GM18526 (cell line): ENCODE measurements around the gene OOSP3.

Source experiments
- POLR2A ChIP-seq: IDR thresholded peaks from 3 replicates; pipeline ENCODE4 v1.6.1; 2011; ENCODE audit not compliant: insufficient read length; ENCODE audit errors: extremely low read depth

Gene OOSP3, protein sequence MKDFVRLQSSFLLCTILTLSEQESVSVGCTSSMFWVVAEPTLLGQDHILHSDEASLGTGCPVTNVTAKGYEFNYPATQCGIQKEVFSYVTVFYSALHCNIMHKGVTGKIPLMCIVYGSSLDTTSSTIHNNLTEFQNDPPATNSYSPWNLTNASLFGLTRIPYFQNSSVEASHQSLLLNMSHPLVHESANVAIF

DNA sequence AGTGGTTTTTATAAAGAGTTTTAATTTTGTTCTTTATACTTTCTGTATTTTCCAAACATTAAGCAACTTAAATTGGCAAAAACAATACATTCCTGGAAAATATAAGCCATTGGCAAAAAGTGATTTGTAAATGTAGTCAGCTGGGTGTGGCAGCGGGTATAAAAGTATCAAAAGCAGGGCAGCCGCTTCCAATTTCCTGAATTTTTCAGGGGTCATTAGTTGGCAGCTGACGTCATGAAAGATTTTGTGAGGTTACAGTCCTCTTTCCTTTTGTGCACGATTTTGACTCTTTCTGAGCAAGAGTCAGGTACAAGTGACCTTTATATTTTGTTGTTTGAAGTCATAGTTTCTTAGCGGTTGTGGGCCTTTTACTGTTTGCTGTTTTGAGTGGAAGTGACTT, at the start of gene OOSP3:
Gene OOSP3 (plus strand): TSS at position 208 of the 400 bp plus-strand sequence. CDS start 27 bp downstream, at position 235.
- no peak for TF ChIP-seq POLR2A

DNA sequence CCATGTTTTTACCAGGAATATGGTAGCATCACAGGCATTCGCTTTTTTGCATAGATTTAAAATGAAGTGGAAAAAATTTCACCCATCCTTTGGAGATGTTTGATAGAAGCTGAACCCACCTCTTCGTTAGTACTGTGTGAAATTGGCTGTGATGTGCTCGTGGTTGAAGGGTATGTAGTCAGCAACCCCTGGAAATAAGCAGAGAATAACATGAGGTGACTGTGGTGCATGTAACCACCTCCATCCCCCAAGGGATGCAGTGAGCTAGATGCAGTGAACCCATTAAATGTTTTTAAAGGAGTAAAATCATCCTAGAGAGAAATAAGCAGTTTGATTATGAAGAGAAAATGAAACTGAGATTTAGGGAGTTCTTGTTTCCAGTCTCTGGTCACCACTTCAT, 49.2 kb upstream of the OOSP3 start:
- TF ChIP-seq POLR2A = no peak

DNA sequence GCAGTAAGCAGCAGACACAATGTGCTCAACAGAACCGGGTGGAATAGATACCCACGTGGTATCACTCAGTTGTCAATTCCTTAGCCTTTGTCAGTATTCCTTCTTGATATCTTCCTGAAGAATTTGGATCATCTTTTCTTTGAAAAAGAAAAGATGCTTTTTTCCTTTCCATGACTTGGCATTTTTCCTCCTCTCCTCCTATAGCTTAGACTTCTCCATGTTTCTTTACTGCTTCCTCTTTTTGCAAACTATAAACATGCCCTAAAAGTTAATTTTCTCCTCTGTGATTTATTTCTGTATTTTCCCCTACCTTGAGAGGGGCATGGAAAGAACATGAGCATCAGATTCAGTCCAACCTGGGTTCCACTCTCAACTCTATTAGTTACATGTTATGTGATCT, 45.0 kb upstream of the OOSP3 start:
- no peak for TF ChIP-seq POLR2A

DNA sequence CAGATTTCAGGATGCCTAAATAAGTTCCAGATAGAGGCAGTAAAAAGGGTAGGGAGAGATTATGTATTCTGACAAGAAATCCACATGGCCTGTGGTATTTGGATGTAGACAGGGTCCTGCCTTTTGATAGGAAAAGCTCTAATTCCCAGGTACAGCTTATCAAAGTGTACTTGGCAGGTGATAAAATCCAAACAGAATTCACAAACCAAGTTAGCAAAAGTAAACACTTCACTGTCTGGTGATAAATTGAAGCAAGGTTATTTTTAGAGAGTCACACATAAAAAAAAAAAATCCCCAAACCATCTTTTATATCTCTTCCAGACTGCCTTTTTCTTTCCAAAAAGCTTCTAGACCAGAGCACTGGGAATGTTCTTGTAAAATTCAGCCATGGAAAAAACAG, 39.0 kb upstream of the OOSP3 start:
- TF ChIP-seq POLR2A = no peak

DNA sequence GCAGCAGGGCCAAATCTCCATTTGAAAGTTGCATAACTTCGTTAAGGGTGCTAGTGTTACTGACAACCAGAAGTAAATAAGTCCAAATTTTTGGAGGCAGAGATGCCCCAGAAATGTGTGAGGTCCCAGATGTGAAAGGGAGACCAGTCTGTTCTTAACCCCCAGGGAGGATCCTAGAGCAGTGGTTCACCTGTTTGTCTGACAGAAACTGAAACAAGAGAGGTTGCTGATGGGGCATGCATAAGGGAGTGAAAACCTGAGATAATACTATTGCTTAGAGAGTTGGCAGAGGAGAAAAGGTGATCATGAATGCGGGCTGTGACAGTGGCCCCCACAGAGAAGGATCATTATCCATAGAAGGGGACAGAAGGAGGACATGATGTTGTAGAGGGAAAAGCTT, 37.1 kb upstream of the OOSP3 start:
- TF ChIP-seq POLR2A = no peak

DNA sequence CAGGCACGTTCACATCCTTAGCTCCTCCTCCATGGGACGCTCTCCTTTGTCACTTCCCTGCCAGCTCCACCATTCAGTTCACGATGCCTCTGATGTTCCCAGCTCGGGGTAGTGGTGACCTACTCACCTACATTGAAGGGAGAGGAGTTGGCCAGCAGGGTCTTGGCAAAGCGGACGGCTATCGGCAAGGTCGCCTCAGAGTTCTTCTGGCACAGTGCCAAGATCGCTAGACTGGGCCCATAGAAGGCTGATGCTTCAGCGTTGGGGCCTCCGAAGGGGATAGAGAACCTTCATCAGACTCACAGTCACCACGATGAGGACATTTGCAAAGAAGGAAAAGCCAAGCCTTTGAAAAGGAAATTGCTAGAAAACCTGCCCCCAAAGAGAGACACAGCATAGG, 36.3 kb upstream of the OOSP3 start:
- no peak for TF ChIP-seq POLR2A

DNA sequence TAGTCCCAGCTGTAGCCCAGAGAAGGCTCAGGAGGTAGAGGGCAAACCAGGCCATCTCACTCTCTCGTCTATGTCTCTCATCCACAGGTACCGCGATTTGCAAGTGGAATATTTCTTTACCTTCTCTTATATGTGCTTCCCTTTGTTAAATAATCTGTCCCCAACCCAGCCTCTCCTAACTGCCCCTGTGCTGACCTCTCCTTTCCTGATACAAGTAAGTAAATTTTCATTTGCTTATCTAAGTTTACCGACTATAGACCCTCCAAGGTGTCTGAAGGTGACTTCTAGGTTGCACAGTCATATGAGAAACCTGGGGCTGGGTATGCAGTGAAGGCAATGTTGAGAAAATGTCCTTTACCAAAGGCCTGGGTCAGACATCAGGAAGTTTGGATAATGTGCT, 33.2 kb upstream of the OOSP3 start, which contains the start of gene CBLIF:
Gene CBLIF (minus strand): TSS at position 101 of the 400 bp plus-strand sequence. CDS start 46 bp downstream, at position 55.
- no peak for TF ChIP-seq POLR2A

DNA sequence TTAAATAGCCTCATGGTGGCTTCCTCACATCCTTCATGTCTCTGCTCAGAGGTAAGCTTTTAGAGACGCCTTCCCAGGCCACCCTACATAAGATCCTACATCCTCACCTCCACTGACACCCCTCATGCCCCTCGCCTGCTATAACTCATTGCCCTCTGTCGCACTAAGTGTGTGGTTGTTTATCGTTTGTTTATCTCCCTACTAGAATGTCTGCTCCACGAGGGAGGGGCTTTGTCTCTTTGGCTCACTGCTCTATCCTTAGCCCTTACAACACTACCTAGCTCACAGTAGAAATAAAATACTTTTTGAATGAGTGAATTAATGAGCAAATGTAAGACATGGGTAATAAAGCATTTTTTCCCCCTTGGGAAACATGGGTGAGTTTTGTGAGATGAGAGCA, 32.0 kb upstream of the OOSP3 start:
- no peak for TF ChIP-seq POLR2A

DNA sequence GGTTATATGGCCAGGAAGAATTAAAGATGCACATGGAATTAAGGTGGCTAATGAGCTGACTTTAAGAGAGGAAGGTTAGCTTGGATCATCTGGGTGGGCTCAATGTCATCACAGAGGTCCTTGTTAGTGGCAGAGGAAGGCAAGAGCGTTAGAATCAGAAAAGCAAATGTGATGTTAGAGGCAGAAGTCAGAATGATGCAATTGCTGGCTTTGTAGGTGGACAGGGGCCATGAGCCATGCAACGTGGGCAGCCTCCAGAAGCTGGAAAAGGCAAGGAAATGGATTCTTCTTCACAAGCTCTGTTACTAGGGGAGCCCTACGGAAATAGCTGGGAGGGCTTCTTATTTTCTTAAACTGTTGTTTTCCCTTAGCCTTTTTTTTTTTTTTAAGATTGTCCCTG, 31.0 kb upstream of the OOSP3 start:
- no peak for TF ChIP-seq POLR2A

DNA sequence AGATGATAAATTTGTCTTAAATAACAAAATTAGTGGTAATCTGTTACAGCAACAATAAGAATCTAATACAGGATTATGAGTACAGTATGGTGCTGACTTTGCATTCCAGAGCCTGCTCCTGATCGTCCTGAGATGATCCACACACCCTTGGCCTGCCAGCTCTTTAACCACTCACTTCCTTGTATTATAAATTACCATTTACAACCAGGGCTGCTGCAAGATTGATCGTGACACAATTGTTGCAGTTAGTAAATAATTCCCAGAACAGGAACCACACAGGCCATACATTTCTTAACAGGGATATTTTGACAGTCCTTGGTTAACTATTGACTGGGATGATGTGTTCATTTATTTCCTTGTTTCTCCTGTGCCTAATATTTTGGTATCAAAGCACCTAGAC, 29.5 kb upstream of the OOSP3 start:
- TF ChIP-seq POLR2A = no peak

DNA sequence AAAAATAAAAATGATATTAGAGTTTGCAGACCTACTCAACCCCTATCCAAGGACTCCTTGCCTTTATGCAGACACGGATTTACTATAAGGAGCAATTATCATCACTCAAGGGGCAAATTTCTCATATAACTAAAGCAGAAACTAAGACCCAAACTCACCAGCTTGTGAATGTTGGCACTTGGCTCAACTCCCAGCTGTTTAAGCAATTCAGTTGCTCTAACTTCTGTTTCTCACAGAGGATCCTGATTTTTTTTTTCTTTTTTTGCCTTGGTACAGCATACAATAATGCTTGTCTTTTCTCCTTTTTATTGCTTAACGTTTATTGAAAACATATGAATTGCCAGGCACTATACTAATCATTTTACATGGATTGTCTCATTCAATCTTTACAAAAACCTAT, 23.7 kb upstream of the OOSP3 start:
- TF ChIP-seq POLR2A = no peak

DNA sequence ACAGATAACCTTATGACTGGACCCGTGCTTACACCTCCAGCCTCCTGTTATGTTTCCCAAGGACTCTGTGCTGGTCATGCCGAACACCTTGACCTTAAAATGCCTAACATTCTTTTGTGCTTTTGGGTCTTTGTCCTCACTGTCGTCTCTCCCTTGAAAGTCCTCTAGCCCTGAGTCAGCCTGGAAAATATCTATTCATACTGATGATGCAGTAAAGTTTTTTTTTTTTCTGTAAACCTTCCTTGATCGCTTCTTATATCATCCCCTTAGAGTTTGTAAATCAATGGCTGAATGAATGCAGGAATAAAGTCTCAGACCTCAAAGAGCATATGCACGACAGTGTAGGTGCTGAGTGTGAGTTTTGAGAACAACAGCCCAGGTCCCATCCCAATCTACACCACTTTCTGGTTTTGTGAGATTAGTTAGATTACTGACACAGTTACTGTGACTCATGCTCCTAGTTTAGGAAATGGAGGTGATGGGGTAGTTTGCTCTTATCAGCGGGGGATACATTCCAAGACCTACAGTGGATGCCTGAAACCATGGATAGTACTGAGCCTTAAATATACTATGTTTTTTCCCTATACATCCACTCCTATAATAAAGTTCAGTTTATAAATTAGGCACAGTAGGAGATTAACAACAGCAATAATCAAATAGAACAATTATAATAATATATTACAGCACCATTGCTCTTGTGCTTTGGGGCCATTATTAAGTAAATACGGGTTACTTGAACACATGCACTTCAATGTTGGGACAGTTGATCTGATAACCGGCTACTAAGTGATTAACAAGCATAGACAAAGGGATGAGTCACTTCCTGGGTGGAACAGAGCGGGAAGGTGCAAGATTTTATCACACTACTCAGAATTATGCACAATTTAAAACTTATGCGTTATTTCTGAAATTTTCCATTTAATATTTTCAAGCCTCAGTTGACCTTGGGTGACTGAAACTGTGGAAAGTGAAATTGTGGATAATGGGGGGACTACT, 20.8 kb upstream of the OOSP3 start:
- no peak for TF ChIP-seq POLR2A

DNA sequence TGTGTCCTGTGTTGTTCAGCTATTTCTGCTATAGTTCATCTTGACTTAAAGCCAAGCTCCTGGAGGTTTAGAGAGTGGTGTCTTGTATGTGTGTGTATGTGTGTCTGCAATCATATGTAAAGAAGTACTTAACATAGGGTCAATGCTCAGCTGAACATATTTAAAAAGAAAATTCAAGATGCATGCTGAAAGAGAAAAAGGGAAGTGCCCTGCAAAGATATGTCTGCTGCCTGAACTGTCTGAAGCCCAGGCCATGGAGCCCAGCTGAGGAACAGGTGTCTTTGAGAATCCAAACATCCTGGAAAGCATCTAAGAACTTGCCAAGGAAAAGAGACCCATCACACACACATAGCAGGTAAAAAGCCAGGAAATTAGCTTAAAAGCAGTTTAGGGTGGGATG, 18.9 kb upstream of the OOSP3 start:
- no peak for TF ChIP-seq POLR2A

DNA sequence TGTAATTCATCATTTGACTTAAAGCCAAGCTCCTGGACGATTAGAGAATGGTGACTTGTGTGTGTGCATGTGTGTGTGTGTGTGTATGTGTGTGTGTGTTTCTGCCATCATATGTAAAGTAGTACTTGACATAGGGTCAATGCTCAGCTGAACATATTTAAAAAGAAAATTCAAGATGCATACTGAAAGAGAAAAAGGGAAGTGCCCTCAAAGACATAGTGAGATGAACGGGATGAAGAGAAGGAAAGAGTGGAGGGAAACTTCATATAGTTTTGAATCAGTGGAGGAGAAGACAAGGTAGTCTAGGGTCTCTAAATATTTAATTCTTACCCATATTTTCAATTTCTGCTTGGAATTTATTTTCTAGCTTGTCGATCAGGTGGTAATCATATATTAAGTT, 16.3 kb upstream of the OOSP3 start:
- TF ChIP-seq POLR2A = no peak

DNA sequence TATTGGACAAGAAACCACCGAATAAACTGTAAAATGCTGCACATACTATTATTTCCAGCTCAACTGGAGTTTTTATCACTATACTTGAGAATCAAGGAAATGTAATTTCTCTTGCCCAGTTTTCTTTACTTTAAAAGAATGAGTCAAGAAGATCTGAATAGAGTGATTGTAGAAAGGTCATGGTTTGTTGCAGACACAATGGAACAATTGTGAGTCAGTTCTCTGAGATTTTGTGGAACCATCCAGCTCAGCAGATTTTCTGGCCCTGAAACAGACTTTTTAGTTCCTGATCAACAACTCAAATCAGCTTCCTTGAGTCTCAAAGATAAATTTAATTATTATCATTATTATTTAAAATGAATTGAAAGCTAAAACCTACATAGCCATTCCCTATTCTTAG, 13.6 kb upstream of the OOSP3 start:
- no peak for TF ChIP-seq POLR2A

DNA sequence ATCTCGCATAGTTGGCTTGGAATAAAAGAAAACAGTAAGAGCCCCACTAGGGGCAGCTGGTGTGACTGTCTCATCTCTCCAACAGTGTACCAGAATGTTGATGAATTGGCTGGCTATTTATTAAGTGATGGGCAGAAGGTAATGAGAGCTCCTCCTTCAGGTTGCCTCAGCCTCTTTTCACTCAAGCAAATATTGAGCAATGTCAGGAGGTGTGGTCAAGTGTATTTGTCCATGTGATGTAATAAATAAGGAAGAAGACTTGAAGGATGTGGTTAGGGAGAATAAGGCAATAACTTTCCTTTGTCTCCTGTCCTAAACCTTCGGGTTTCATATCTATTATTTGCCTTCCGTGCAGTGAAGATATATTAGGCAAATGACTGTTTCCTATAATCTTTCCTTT, 12.2 kb upstream of the OOSP3 start, which contains the start of gene TCN1:
Gene TCN1 (minus strand): TSS at position 91 of the 400 bp plus-strand sequence. CDS start 17 bp downstream, at position 74.
- TF ChIP-seq POLR2A = no peak
